K562 (cell line): ENCODE measurements around the gene ZNF629. TPM values are rescaled to one million over a fixed set of nuclear protein-coding genes. Genes with fewer than 3 reads are reported as not detected.

Experiments
- ATF3 ChIP-seq, 2 experiments: fragments of 450-650 bp in 1 of 2; sonication (generic) in 1 of 2; formaldehyde crosslinking in 1 of 2; IDR thresholded peaks in 1 of 2; conservative IDR thresholded peaks in 1 of 2; 2 replicates each; pipeline versions ENCODE4 v1.6.1 to v1.8.1; 2016 to 2023; ENCODE audit warnings: mild to moderate bottlenecking in 2 of 2, moderate library complexity in 2 of 2, inconsistent platforms in 1 of 2, missing genetic modification reagents in 1 of 2
- ATF7 ChIP-seq: fragments of 450-650 bp; IDR thresholded peaks from 2 replicates; pipeline ENCODE4 v1.7.1; 2014; ENCODE audit warnings: mild to moderate bottlenecking, moderate library complexity
- CREB3 ChIP-seq: fragments of 450-650 bp; conservative IDR thresholded peaks from 2 replicates; pipeline ENCODE4 v1.6.1; 2016; ENCODE audit warnings: missing genetic modification characterization, low read depth, mild to moderate bottlenecking, missing compliant biosample characterization, moderate library complexity
- E2F6 ChIP-seq, 2 experiments: IDR thresholded peaks; 2 replicates each; pipeline ENCODE4 v1.6.1; 2011; ENCODE audit warnings: borderline replicate concordance in 1 of 2, control low read depth in 1 of 2, low read depth in 1 of 2, low read length in 1 of 2, mild to moderate bottlenecking in 1 of 2, mixed read lengths in 1 of 2, moderate library complexity in 1 of 2; ENCODE audit not compliant: insufficient read depth in 1 of 2, insufficient read length in 1 of 2, poor library complexity in 1 of 2, severe bottlenecking in 1 of 2; ENCODE audit errors: extremely low read depth in 1 of 2
- GMEB1 ChIP-seq: fragments of 250-450 bp; sonication (Bioruptor Pico); IDR thresholded peaks from 2 replicates; pipeline ENCODE4 v1.4.0; 2020; ENCODE audit warnings: mild to moderate bottlenecking
- HCFC1 ChIP-seq: IDR thresholded peaks from 2 replicates; pipeline ENCODE4 v1.6.1; 2012; ENCODE audit warnings: low read depth, low read length, improper control_type of control experiment
- HDAC2 ChIP-seq: fragments of 450-650 bp; IDR thresholded peaks from 2 replicates; pipeline ENCODE4 v1.6.1; 2016; ENCODE audit warnings: mild to moderate bottlenecking
- IRF1 ChIP-seq: sonication (generic); formaldehyde crosslinking; IDR thresholded peaks from 2 replicates; pipeline ENCODE4 v1.8.0; 2022; ENCODE audit warnings: missing genetic modification reagents, mild to moderate bottlenecking, borderline replicate concordance
- IRF2 ChIP-seq: sonication (generic); formaldehyde crosslinking; IDR thresholded peaks from 2 replicates; pipeline ENCODE4 v1.8.1; 2022; ENCODE audit warnings: mild to moderate bottlenecking, missing genetic modification reagents
- PHF20 ChIP-seq: fragments of 450-650 bp; IDR thresholded peaks from 2 replicates; pipeline ENCODE4 v1.6.1; 2018; ENCODE audit not compliant: partially characterized antibody
- PHF8 ChIP-seq: fragments of 200-600 bp; sonication (generic); IDR thresholded peaks from 2 replicates; pipeline ENCODE4 v1.6.1; 2012; ENCODE audit warnings: mixed run types, mild to moderate bottlenecking, inconsistent platforms, low read length, moderate library complexity, borderline replicate concordance
- PML ChIP-seq: IDR thresholded peaks from 2 replicates; pipeline ENCODE4 v1.6.1; 2012; ENCODE audit warnings: low read length, inconsistent platforms
- RBM25 ChIP-seq: fragments of 200-400 bp; formaldehyde crosslinking; IDR thresholded peaks from 2 replicates; pipeline ENCODE4 v1.6.1; 2018; ENCODE audit warnings: low read length, low read depth, moderate library complexity; ENCODE audit not compliant: severe bottlenecking
- SIN3A ChIP-seq, 2 experiments: fragments of 150-350 bp in 1 of 2; IDR thresholded peaks; 2 replicates each; pipeline ENCODE4 v1.6.1; 2011 to 2016; ENCODE audit warnings: borderline replicate concordance in 2 of 2, low read depth in 2 of 2, low read length in 2 of 2, mild to moderate bottlenecking in 2 of 2, moderate library complexity in 2 of 2; ENCODE audit not compliant: control insufficient read depth in 1 of 2
- TAL1 ChIP-seq: fragments of 450-650 bp; IDR thresholded peaks from 2 replicates; pipeline ENCODE4 v1.6.1; 2016; ENCODE audit warnings: mild to moderate bottlenecking
- polyA plus RNA-seq, 8 experiments: library from polyadenylated mRNA; depleted of rRNA in 4 of 8; stranded (reverse) in 5 of 8; unstranded in 3 of 8; fragments of >200 nt; fragmentation: Nextera tagmentation in 2 of 8; fragmentation: Illumina TruSeq in 1 of 8; extraction: Ambion mirVana in 2 of 8; extraction: Trizol in 1 of 8; gene quantifications; 2 replicates each; pipeline versions ENCODE4 v1.2.1 to v1.2.3, GENCODE V29; 2011 to 2014; ENCODE audit warnings: inconsistent platforms in 1 of 8, missing spikeins in 1 of 8
- total RNA-seq, 7 experiments: library from RNA; depleted of rRNA in 6 of 7; stranded (reverse); fragments of >200 nt in 6 of 7; fragmentation: Illumina TruSeq in 2 of 7; extraction: Trizol in 2 of 7; gene quantifications; 2 replicates each; pipeline versions ENCODE4 v1.2.1 to v1.2.3, GENCODE V29; 2011 to 2021; ENCODE audit warnings: low replicate concordance in 1 of 7
- TF ChIP-seq, protein P1 (sequence below): IDR thresholded peaks from 2 replicates; pipeline ENCODE4 v1.6.1; 2014; ENCODE audit warnings: antibody characterized with exemption

ZNF629 gene
- total and polyA plus RNA-seq, 9 of the 15 experiments (the other 6 are each of a cell fraction or from before 2014, with no cell fraction given): 0.44 to 18.8 (median 7.4) TPM

- TF ChIP-seq GMEB1: peak; percentile 71
- peak; percentile 85 for TF ChIP-seq HDAC2
- TF ChIP-seq TAL1: no peak
- peak in 1 of 2 experiments; percentile 30 for TF ChIP-seq E2F6 (IDR thresholded peaks at IDR 0.05; ENCODE audit: borderline replicate concordance in 1 of 2, extremely low read depth in 1 of 2, insufficient read depth in 1 of 2, insufficient read length in 1 of 2, low read depth in 1 of 2, low read length in 1 of 2, poor library complexity in 1 of 2, severe bottlenecking in 1 of 2)
- peak; percentile 49; the same call in 1 of the 2 replicates for TF ChIP-seq HCFC1
- no peak for TF ChIP-seq IRF2 (CRISPR knock-in tag)
- TF ChIP-seq PHF20: peak; percentile 44
- peak; percentile 94 to 99; a peak in 3 of 4 replicates for TF ChIP-seq SIN3A (IDR thresholded peaks at IDR 0.05; ENCODE audit: borderline replicate concordance in 2 of 2, control insufficient read depth in 1 of 2, low read depth in 2 of 2, low read length in 2 of 2)
- TF ChIP-seq CREB3 (tag): no peak
- TF ChIP-seq IRF1 (CRISPR knock-in tag): no peak
- 0 out of 2 replicates have a peak, but pooled peaks have one; percentile 15 for TF ChIP-seq ATF3 (IDR thresholded peaks at IDR 0.05)
- TF ChIP-seq ATF3 (CRISPR knock-in tag; conservative IDR thresholded peaks at IDR 0.05): 0 out of 2 replicates have a peak, but pooled peaks have one; percentile 28
- peak; percentile 83; the same call in 1 of the 2 replicates for TF ChIP-seq PHF8
- TF ChIP-seq RBM25: no peak
- TF ChIP-seq, protein P1, sequence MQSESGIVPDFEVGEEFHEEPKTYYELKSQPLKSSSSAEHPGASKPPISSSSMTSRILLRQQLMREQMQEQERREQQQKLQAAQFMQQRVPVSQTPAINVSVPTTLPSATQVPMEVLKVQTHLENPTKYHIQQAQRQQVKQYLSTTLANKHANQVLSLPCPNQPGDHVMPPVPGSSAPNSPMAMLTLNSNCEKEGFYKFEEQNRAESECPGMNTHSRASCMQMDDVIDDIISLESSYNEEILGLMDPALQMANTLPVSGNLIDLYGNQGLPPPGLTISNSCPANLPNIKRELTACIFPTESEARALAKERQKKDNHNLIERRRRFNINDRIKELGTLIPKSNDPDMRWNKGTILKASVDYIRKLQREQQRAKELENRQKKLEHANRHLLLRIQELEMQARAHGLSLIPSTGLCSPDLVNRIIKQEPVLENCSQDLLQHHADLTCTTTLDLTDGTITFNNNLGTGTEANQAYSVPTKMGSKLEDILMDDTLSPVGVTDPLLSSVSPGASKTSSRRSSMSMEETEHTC: no peak
- TF ChIP-seq PML: peak; percentile 64; the same call in 1 of the 2 replicates
- TF ChIP-seq ATF7: peak; percentile 80; the same call in 1 of the 2 replicates
These were observed 24.8 kb downstream of the ZNF629 start, which contains the start of the genes CFAP119 and RNF40 (continued) for GRCh38 chr16:30761928-30762902.
